ENCODE measurements around the gene CSNK2A2.

The CSNK2A2 gene

DNA sequence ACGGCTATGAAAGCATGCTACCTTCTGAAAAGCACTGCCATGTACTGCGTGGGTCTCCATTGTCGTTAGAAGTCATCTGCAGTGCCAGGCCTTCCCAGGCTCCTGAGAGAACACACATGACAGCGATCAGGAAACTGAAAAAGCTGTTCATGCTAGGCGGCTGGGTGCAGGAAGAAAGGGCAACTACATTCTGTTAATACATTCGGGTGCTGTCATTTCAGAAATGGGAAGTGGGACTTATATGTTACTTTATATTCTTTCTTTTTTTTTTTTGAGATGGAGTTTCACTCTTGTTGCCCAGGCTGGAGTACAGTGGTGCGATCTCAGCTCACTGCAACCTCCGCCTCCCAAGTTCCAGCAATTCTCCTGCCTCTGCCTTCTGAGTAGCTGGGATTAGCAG, 88.6 kb downstream of the CSNK2A2 start:
- DNase-seq: no peak
